Measurements from ENCODE around the gene SASH3.

GRCh38 chrX:129762448-129762847 is 17.3 kb upstream of the SASH3 start:
- TF ChIP-seq EZH2 (IDR thresholded peaks at IDR 0.05; ENCODE audit: borderline replicate concordance, insufficient read depth, low read depth, low read length, poor library complexity, severe bottlenecking) (no peak), CTCF (IDR thresholded peaks at IDR 0.05) (no peak)
